ENCODE measurements around the gene PDE4D.
"Not testable (repeated sequence)": the region's sequence is repeated elsewhere in the genome, so short reads cannot be mapped to it uniquely, and the experiment has no call there.

PDE4D gene

GRCh38 chr5:59600998-59601397 is 292.5 kb downstream of the PDE4D start:
- no peak for DNase-seq

GRCh38 chr5:59600153-59600552 is 293.4 kb downstream of the PDE4D start:
- DNase-seq, result no peak

GRCh38 chr5:59599729-59600128 is 293.8 kb downstream of the PDE4D start:
- DNase-seq, result no peak

- no peak for DNase-seq
Measured at GRCh38 chr5:59598547-59598874, 295.0 kb downstream of the PDE4D start.

- no peak for DNase-seq
Measured at GRCh38 chr5:59597690-59598546, 295.6 kb downstream of the PDE4D start.

- no peak for DNase-seq
Measured at GRCh38 chr5:59596586-59597350, 296.8 kb downstream of the PDE4D start.

- DNase-seq, result not testable (repeated sequence)
Measured at GRCh38 chr5:59594118-59594517, 299.4 kb downstream of the PDE4D start.

- DNase-seq, result no peak
Measured at GRCh38 chr5:59593439-59594007, 300.0 kb downstream of the PDE4D start.

- no peak for DNase-seq
Measured at GRCh38 chr5:59592101-59592500, 301.4 kb downstream of the PDE4D start.

GRCh38 chr5:59591162-59591561 is 302.4 kb downstream of the PDE4D start:
- DNase-seq, result no peak

GRCh38 chr5:59588922-59589321 is 304.6 kb downstream of the PDE4D start:
- no peak for DNase-seq

- no peak for DNase-seq
Measured at GRCh38 chr5:59587489-59588337, 305.8 kb downstream of the PDE4D start.

GRCh38 chr5:59586841-59587240 is 306.7 kb downstream of the PDE4D start:
- DNase-seq, result no peak

GRCh38 chr5:59584858-59585846 is 308.4 kb downstream of the PDE4D start:
- DNase-seq, result no peak

GRCh38 chr5:59583810-59584562 is 309.5 kb downstream of the PDE4D start:
- DNase-seq, result no peak

GRCh38 chr5:59583151-59583809 is 310.2 kb downstream of the PDE4D start:
- DNase-seq, result no peak

- DNase-seq, result no peak
Measured at GRCh38 chr5:59582746-59583145, 310.8 kb downstream of the PDE4D start.

- DNase-seq, result no peak
Measured at GRCh38 chr5:59579824-59580167, 313.7 kb downstream of the PDE4D start.

GRCh38 chr5:59579101-59579823 is 314.3 kb downstream of the PDE4D start:
- no peak for DNase-seq

GRCh38 chr5:59577485-59577884 is 316.0 kb downstream of the PDE4D start:
- DNase-seq, result no peak
